HL-60/S4 treated with phorbol 12-myristate 13-acetate at 8.2 ng/mL for 4 days and 3 days (cell line): ENCODE data around the gene KCNA10.

ENCODE experiments used
- in situ Hi-C: fragments of 300-500 bp; cut with MboI; formaldehyde crosslinking; loops from 2 replicates; pipeline ENCODE4 v1.15.0; 2022; ENCODE audit warnings: low sequenced_read_pairs

Gene KCNA10

GRCh38 chr1:110480356-110481096 lies 38.4 kb downstream of the KCNA10 start:
- in situ Hi-C loops = no loop called here

- in situ Hi-C loops = no loop called here
Measured at GRCh38 chr1:110478886-110479285, 40.1 kb downstream of the KCNA10 start.

- in situ Hi-C loops = no loop called here
Measured at GRCh38 chr1:110477967-110478640, 40.9 kb downstream of the KCNA10 start.

- in situ Hi-C loops = no loop called here
Measured at GRCh38 chr1:110477445-110477957, 41.5 kb downstream of the KCNA10 start.

GRCh38 chr1:110477041-110477440 lies 41.9 kb downstream of the KCNA10 start:
- in situ Hi-C loops = no loop called here

GRCh38 chr1:110476028-110476765 lies 42.8 kb downstream of the KCNA10 start:
- in situ Hi-C loops = no loop called here

GRCh38 chr1:110475362-110476027 lies 43.5 kb downstream of the KCNA10 start:
- in situ Hi-C loops = no loop called here

GRCh38 chr1:110474444-110474843 lies 44.5 kb downstream of the KCNA10 start:
- in situ Hi-C loops = no loop called here

- in situ Hi-C loops = no loop called here
Measured at GRCh38 chr1:110472546-110472945, 46.4 kb downstream of the KCNA10 start.

GRCh38 chr1:110471131-110471530 lies 47.8 kb downstream of the KCNA10 start:
- in situ Hi-C loops = no loop called here
